ENCODE measurements around the gene CMSS1. TPM values are rescaled to one million over a fixed set of nuclear protein-coding genes. Genes with fewer than 3 reads are reported as not detected.

The CMSS1 gene
- total RNA-seq, 4 donors from 2014 or later, result 11.2 to 16.3 (median 14.1) TPM

DNA sequence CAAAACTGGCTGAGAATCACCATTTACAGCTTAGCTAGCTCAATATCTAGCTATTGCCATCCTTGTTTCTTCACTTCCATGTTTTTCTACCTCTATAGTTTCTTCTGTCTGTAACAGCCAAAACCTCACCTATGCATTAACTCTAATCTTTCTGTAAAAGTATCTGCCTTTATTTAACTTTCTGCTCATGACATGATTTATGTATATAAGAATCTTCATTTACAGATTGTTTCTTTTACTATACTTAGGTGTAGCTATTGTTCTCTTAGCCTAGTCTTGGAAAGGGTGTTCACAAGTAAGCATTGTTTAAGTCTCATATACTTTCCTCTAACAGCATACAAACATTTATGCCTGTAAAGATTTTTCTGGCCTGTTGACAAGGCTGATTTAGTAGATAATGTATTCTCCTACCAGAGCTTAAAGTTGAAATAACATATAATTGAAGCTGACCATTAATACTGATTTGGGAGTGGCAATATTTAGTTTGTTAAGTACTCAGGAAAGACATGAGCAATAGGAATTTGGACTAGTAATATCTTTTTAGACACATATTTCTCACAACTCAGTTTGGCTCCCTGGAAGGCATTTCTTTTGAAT is 287.3 kb downstream of the CMSS1 start:
- Histone ChIP-seq H3K9me3 (no peaks in the 10 kb centered on the region), H3K27ac (replicated peaks in 1 of 4) (peak overlapping the region; percentile 23 to 51 (median 40)), H3K4me3 (no peak overlapping the region), H3K36me3 (no peaks in the 10 kb centered on the region), H3K27me3 (no peaks in the 10 kb centered on the region), H3K4me1 (peaks cover 56 to 77% (median 67%) of the 10 kb centered on the region in 4 donors)
- intact Hi-C loops (cut with DNase I), result no loop called here
- TF ChIP-seq EP300 (IDR thresholded peaks at IDR 0.05) (no peak), POLR2A (IDR thresholded peaks at IDR 0.05; ENCODE audit: low read depth) (no peak), POLR2AphosphoS5 (IDR thresholded peaks at IDR 0.05) (no peak)
- TF ChIP-seq, protein P1, sequence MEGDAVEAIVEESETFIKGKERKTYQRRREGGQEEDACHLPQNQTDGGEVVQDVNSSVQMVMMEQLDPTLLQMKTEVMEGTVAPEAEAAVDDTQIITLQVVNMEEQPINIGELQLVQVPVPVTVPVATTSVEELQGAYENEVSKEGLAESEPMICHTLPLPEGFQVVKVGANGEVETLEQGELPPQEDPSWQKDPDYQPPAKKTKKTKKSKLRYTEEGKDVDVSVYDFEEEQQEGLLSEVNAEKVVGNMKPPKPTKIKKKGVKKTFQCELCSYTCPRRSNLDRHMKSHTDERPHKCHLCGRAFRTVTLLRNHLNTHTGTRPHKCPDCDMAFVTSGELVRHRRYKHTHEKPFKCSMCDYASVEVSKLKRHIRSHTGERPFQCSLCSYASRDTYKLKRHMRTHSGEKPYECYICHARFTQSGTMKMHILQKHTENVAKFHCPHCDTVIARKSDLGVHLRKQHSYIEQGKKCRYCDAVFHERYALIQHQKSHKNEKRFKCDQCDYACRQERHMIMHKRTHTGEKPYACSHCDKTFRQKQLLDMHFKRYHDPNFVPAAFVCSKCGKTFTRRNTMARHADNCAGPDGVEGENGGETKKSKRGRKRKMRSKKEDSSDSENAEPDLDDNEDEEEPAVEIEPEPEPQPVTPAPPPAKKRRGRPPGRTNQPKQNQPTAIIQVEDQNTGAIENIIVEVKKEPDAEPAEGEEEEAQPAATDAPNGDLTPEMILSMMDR (IDR thresholded peaks at IDR 0.05), result no peak
- no peak for DNase-seq (ENCODE audit: extremely low spot score)

DNA sequence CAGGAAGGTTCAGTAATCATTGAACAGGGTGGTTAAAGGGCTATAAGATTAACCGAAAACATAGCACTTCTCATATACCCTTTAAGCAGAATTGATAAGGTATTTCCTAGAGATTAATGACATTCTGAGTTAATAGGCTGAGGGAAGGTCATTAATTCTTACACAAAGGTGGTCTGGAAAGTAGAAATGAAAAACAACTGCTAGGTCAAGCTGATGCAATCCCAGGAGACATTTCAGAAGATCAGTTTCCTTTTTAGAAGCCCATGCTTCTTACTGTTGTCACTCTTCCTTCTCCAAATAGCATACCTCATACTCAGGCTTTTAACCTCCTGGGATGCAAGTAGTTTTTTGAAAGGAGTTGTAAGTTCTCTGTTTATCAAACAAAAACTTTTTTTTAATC is 287.8 kb downstream of the CMSS1 start:
- intact Hi-C loops (cut with DNase I), result no loop called here
- no peaks in the 10 kb centered on the region for H3K9me3 ChIP-seq
- no peaks in the 10 kb centered on the region for H3K36me3 ChIP-seq
- no peaks in the 10 kb centered on the region for H3K27me3 ChIP-seq
- H3K4me3 ChIP-seq, result no peak overlapping the region
- peaks cover 62 to 82% (median 72%) of the 10 kb centered on the region in 4 donors for H3K4me1 ChIP-seq
- peak overlapping the region; percentile 23 to 51 (median 40) for H3K27ac ChIP-seq (replicated peaks in 1 of 4)
- TF ChIP-seq POLR2A (IDR thresholded peaks at IDR 0.05; ENCODE audit: low read depth), result no peak
- TF ChIP-seq POLR2AphosphoS5 (IDR thresholded peaks at IDR 0.05), result no peak
- TF ChIP-seq, protein P1 (IDR thresholded peaks at IDR 0.05), result no peak
- no peak for TF ChIP-seq EP300 (IDR thresholded peaks at IDR 0.05)
- DNase-seq (ENCODE audit: extremely low spot score), result no peak
- 84% methylated on average over 1 of the region's 1 CpG for WGBS

DNA sequence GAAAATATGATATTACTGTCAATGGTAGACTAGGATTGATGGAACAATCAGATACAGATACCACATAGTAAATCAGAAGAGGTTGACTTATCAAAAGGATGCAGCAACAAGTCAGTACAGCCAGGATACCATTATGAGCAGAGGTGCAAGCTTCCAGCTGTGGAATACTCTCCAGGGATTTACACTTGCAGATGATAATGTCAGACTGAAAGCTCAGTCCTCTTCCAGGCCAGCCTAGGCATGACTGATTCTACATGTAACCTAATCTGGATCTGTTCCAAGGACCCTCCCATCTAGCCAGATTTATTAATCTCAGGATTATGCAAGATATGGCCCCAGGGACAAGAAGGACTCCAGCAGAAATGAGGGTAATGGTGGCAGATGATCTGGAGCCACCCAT is 288.4 kb downstream of the CMSS1 start:
- H3K4me1 ChIP-seq, result peaks cover 64 to 88% (median 78%) of the 10 kb centered on the region in 4 donors
- H3K27ac ChIP-seq (replicated peaks in 1 of 4), result peak overlapping the region; percentile 23 to 53 (median 40)
- TF ChIP-seq, protein P1 (IDR thresholded peaks at IDR 0.05), result no peak
- TF ChIP-seq POLR2A (IDR thresholded peaks at IDR 0.05; ENCODE audit: low read depth), result no peak
- no peak for TF ChIP-seq POLR2AphosphoS5 (IDR thresholded peaks at IDR 0.05)
- no peak for TF ChIP-seq EP300 (IDR thresholded peaks at IDR 0.05)
- DNase-seq (ENCODE audit: extremely low spot score), result no peak
- H3K9me3 ChIP-seq, result no peaks in the 10 kb centered on the region
- no peaks in the 10 kb centered on the region for H3K27me3 ChIP-seq
- intact Hi-C loops (cut with DNase I), result no loop called here
- H3K4me3 ChIP-seq, result no peak overlapping the region
- H3K36me3 ChIP-seq, result no peaks in the 10 kb centered on the region

DNA sequence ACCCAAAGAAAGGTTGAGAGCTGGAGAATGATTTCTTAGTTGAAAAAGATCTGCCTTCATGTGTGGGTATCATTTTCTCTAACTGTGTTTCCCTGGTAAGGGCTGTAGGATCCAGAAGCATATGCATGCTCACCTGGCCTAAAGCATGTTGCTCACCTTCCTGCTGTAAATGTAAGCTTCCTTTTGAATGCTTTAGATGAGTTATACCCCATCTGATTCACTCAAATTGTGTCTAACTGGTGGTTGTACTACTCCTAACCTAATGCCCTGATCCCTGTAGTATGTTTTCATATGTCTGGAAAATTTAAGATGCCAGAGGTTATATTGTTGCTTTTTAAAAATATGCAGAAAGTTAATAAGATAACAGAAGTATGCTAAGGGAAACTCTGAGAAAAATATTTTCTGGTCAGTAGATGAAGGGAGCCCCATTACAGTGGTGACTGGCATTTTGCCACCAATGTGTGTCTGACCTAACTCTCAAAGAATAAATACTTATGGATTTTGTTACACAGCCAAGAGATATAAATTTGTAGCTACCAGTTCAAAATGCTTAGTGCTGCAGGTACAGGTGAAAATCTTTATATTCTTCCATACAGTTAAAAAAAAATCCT is 289.0 kb downstream of the CMSS1 start:
- no peak overlapping the region for H3K4me3 ChIP-seq
- H3K27me3 ChIP-seq, result no peaks in the 10 kb centered on the region
- no peaks in the 10 kb centered on the region for H3K36me3 ChIP-seq
- peaks cover 64 to 92% (median 78%) of the 10 kb centered on the region in 4 donors for H3K4me1 ChIP-seq
- TF ChIP-seq POLR2AphosphoS5 (IDR thresholded peaks at IDR 0.05) (no peak), EP300 (IDR thresholded peaks at IDR 0.05) (no peak), POLR2A (IDR thresholded peaks at IDR 0.05; ENCODE audit: low read depth) (no peak)
- TF ChIP-seq, protein P1 (IDR thresholded peaks at IDR 0.05), result no peak
- no peak for DNase-seq (ENCODE audit: extremely low spot score)
- H3K27ac ChIP-seq (replicated peaks in 1 of 4), result peak overlapping the region; percentile 30 to 53 (median 50)
- no peaks in the 10 kb centered on the region for H3K9me3 ChIP-seq
- intact Hi-C loops (cut with DNase I), result no loop called here

All from esophagus muscularis mucosa (tissue), 4 donors.